Type B pancreatic cell (in vitro differentiated cells): ENCODE data around the gene CABLES2. TPM values are rescaled to one million over a fixed set of nuclear protein-coding genes. Genes with fewer than 3 reads are reported as not detected.
"Not testable (repeated sequence)": the region's sequence is repeated elsewhere in the genome, so short reads cannot be mapped to it uniquely, and the experiment has no call there.

Experiments
- DNase-seq: peaks from one replicate; pipeline ENCODE4 v3.0.0; 2021; ENCODE audit warnings: mixed read lengths; ENCODE audit not compliant: unreplicated experiment; ENCODE audit errors: extremely low spot score
- H3K27ac Mint-ChIP-seq: 2 replicates; pipeline ENCODE4 v1.8.0; 2021; ENCODE audit warnings: mild to moderate bottlenecking, mixed read lengths
- H3K27me3 Mint-ChIP-seq: 2 replicates; pipeline ENCODE4 v1.8.0; 2021; ENCODE audit warnings: mixed read lengths
- H3K36me3 Mint-ChIP-seq: 2 replicates; pipeline ENCODE4 v1.8.0; 2021; ENCODE audit warnings: mixed read lengths
- H3K4me1 Mint-ChIP-seq: one replicate; pipeline ENCODE4 v1.8.0; 2021; ENCODE audit warnings: mixed read lengths; ENCODE audit not compliant: unreplicated experiment
- H3K4me3 Mint-ChIP-seq: 2 replicates; pipeline ENCODE4 v1.8.0; 2021; ENCODE audit warnings: mild to moderate bottlenecking, mixed read lengths
- H3K9me3 Mint-ChIP-seq: 2 replicates; pipeline ENCODE4 v1.8.0; 2021; ENCODE audit warnings: mixed read lengths
- CTCF ChIP-seq: fragments of 200-600 bp; sonication (generic); conservative IDR thresholded peaks from 2 replicates; pipeline ENCODE4 v1.5.0; 2021; ENCODE audit warnings: antibody characterized with exemption, mild to moderate bottlenecking
- total RNA-seq: library from RNA; stranded (reverse); gene quantifications from 2 replicates; pipeline ENCODE4 v1.2.1, GENCODE V29; 2021; ENCODE audit warnings: low replicate concordance

Gene CABLES2
- total RNA-seq, 1 donor from 2014 or later, result 18.4 TPM

- peak within 1 kb of the TSS; percentile 91 for H3K27ac Mint-ChIP-seq
- DNase-seq, result peak; percentile 83
- TF ChIP-seq CTCF, result no peak
- peaks cover 9% of the 10 kb centered on the region for H3K4me1 Mint-ChIP-seq
- peak within 1 kb of the TSS; percentile 85 for H3K4me3 Mint-ChIP-seq
- H3K36me3 Mint-ChIP-seq, result no peaks in the 10 kb centered on the region
- H3K9me3 Mint-ChIP-seq, result no peaks in the 10 kb centered on the region
- no peaks in the 10 kb centered on the region for H3K27me3 Mint-ChIP-seq
These were observed 20.3 kb upstream of the CABLES2 start, which contains the start of gene RBBP8NL for GRCh38 chr20:62427172-62428001. RBBP8NL (minus strand) TSS chr20:62427539; CDS start chr20:62419647, 7,892 bp downstream.

- Mint-ChIP-seq H3K9me3 (no peaks in the 10 kb centered on the region), H3K4me1 (peaks cover 9% of the 10 kb centered on the region), H3K27ac (peak overlapping the region; percentile 91), H3K27me3 (no peaks in the 10 kb centered on the region), H3K4me3 (peak overlapping the region; percentile 85), H3K36me3 (no peaks in the 10 kb centered on the region)
- no peak for TF ChIP-seq CTCF
- no peak for DNase-seq
These were observed 19.6 kb upstream of the CABLES2 start for GRCh38 chr20:62426699-62427131.

DNA sequence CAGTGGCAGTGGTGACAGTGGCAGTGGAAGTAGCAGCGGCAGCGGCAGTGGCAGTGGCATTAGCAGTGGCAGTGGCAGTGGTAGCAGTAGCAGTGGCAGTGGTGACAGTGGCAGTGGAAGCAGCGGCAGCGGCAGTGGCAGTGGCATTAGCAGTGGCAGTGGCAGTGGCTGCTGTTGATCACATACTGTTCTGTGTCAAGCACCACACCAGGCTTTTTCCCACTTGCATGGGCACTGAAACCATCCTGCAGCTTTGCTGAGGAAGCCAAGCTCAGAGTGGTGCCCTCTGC is 18.9 kb upstream of the CABLES2 start:
- not testable (repeated sequence) for H3K27ac Mint-ChIP-seq, H3K36me3 Mint-ChIP-seq, H3K9me3 Mint-ChIP-seq, DNase-seq, H3K27me3 Mint-ChIP-seq
- Mint-ChIP-seq H3K4me3 (peak overlapping the region; percentile 75), H3K4me1 (peaks cover 11% of the 10 kb centered on the region)

DNA sequence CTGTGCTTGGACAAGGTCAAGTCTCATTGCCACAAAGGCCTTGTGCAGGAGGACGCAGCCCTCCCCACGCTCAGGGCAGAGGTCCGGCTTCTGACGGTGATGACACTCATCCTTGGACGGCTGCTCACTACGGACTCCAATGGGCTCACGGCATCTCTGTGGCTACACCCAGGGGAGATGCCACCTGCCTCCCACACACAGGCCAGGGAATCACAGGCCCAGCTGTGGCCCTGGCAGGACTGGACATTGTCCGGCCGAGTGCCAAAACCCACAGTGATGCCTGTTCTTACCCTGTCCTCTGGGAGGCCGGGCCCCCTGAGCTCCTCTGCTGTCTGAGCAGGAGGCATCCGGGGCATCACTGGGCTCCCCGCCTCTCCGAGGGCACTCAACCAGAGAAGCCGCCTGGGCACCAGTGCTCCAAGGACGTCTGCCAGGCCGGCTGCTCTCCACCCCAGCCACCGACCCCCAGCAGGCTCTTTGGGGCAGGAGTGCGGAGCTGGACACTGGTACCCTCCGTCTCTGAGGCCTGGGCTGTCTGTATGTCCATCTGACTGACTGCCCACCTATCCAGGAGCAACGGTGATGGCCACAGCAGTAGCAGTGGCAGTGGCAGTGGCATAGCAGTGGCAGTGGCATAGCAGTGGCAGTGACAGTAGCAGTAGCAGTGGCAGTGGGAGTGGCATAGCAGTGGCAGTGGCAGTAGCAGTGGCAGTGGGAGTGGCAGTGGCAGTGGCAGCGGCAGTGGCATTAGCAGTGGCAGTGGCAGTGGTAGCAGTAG is 18.4 kb upstream of the CABLES2 start:
- Mint-ChIP-seq H3K27me3 (no peaks in the 10 kb centered on the region), H3K4me3 (peak overlapping the region; percentile 74), H3K27ac (peak overlapping the region; percentile 39), H3K9me3 (no peaks in the 10 kb centered on the region), H3K36me3 (no peaks in the 10 kb centered on the region), H3K4me1 (peaks cover 10% of the 10 kb centered on the region)
- no peak for TF ChIP-seq CTCF
- DNase-seq, result no peak

- H3K27me3 Mint-ChIP-seq, result no peaks in the 10 kb centered on the region
- H3K36me3 Mint-ChIP-seq, result no peaks in the 10 kb centered on the region
- no peak for DNase-seq
- TF ChIP-seq CTCF, result no peak
- peak overlapping the region; percentile 39 for H3K27ac Mint-ChIP-seq
- no peaks in the 10 kb centered on the region for H3K9me3 Mint-ChIP-seq
- H3K4me1 Mint-ChIP-seq, result peaks cover 14% of the 10 kb centered on the region
- H3K4me3 Mint-ChIP-seq, result peak overlapping the region; percentile 57
These were observed 17.4 kb upstream of the CABLES2 start for GRCh38 chr20:62424249-62425107.
